GM12878 (cell line): ENCODE measurements around the gene CDK5R2. TPM values are rescaled to one million over a fixed set of nuclear protein-coding genes. Genes with fewer than 3 reads are reported as not detected.

Experiments used
- ATAC-seq: fragments of 200-7000 bp; cut with Tn5 transposase; 3 replicates; pipeline ENCODE4 v1.9.1; 2020; ENCODE audit warnings: mild to moderate bottlenecking, moderate library complexity
- BruUV-seq: library from RNA; stranded (reverse); fragments of 400-500 nt; replicated peaks from 2 replicates; lab custom pipeline; 2021; lab: Mats Ljungman, UMichigan
- CTCF ChIA-PET: fragments of 300-600 bp; sonication (Branson Sonifier 250); formaldehyde crosslinking; extraction: SDS; loops from one replicate; lab custom pipeline; 2021; ENCODE audit warnings: inconsistent platforms; lab: Yijun Ruan, JAX
- POLR2A ChIA-PET: fragments of 350-600 bp; formaldehyde crosslinking; extraction: SDS; loops from one replicate; lab custom pipeline; 2021; ENCODE audit warnings: inconsistent platforms; lab: Charles Lee
- RAD21 ChIA-PET: fragments of 300-600 bp; sonication (Branson Sonifier 250); formaldehyde crosslinking; loops from one replicate; lab custom pipeline; 2023; ENCODE audit warnings: antibody characterized with exemption; ENCODE audit not compliant: unreplicated experiment; lab: Charles Lee
- SMC1A ChIA-PET: fragments of 300-600 bp; sonication (Branson Sonifier 250); formaldehyde crosslinking; loops from one replicate; lab custom pipeline; 2023; ENCODE audit not compliant: unreplicated experiment, uncharacterized antibody; lab: Charles Lee
- DNase-seq: peaks from one replicate; pipeline ENCODE4 v3.0.0-alpha.2; 2011; ENCODE audit warnings: low read depth, low spot score
- FAIRE-seq: peaks from 3 replicates; lab custom pipeline; 2011; peaks lifted over from hg19 to GRCh38; lab: Jason Lieb, UNC
- H2AFZ ChIP-seq: 2 replicates; pipeline ENCODE4 v1.6.0; 2011; ENCODE audit warnings: low read depth, low read length, control low read depth; ENCODE audit not compliant: control insufficient read depth
- H3K27ac ChIP-seq: 2 replicates; pipeline ENCODE4 v1.5.1; 2011; ENCODE audit warnings: control low read depth; ENCODE audit not compliant: control insufficient read depth, insufficient read depth
- H3K27me3 ChIP-seq, 2 experiments: replicated peaks in 1 of 2; 2 replicates each; pipeline versions ENCODE4 v1.6.0 to v1.6.1; 2011; ENCODE audit warnings: low read length in 1 of 2; ENCODE audit not compliant: control insufficient read depth in 2 of 2, insufficient read depth in 2 of 2
- H3K36me3 ChIP-seq, 2 experiments: 2 replicates each; pipeline ENCODE4 v1.5.1; 2011; ENCODE audit warnings: low read length in 1 of 2; ENCODE audit not compliant: control insufficient read depth in 2 of 2, insufficient read depth in 2 of 2
- H3K4me1 ChIP-seq: 2 replicates; pipeline ENCODE4 v1.6.1; 2011; ENCODE audit warnings: mild to moderate bottlenecking, low read length, moderate library complexity, mixed read lengths; ENCODE audit not compliant: control insufficient read depth, insufficient read depth
- H3K4me2 ChIP-seq: 2 replicates; pipeline ENCODE4 v1.6.0; 2011; ENCODE audit warnings: control low read depth; ENCODE audit not compliant: control insufficient read depth, insufficient read depth
- H3K4me3 ChIP-seq: fragments of 200-600 bp; sonication (generic); 2 replicates; pipeline ENCODE4 v1.5.1; 2016
- H3K79me2 ChIP-seq: 2 replicates; pipeline ENCODE4 v1.6.0; 2011; ENCODE audit warnings: low read length; ENCODE audit not compliant: control insufficient read depth, insufficient read depth
- H3K9ac ChIP-seq: 2 replicates; pipeline ENCODE4 v1.8.0; 2011; ENCODE audit warnings: low read length, control low read depth, mixed read lengths; ENCODE audit not compliant: control insufficient read depth, insufficient read depth
- H3K9me3 ChIP-seq: replicated peaks from 3 replicates; pipeline ENCODE4 v1.5.1; 2011; ENCODE audit warnings: mild to moderate bottlenecking, low read length; ENCODE audit not compliant: control insufficient read depth, insufficient read depth
- H4K20me1 ChIP-seq: 2 replicates; pipeline ENCODE4 v1.6.0; 2011; ENCODE audit not compliant: control insufficient read depth, insufficient read depth
- PML ChIP-seq: IDR thresholded peaks from 2 replicates; pipeline ENCODE4 v1.6.1; 2012; ENCODE audit warnings: low read length, inconsistent platforms
- whole genome bisulfite sequencing: methylation state at CpG from one replicate; pipeline ENCODE4 v1.1.6; 2016; ENCODE audit warnings: low lambda C conversion rate; ENCODE audit not compliant: insufficient replicate concordance, insufficient coverage; ENCODE audit errors: missing lambda C conversion rate; 5-methylcytosine and 5-hydroxymethylcytosine counted together
- in situ Hi-C: fragments of 300-500 bp; cut with MboI; formaldehyde crosslinking; loops from 9 replicates; pipeline ENCODE4 v1.14.3; 2018; ENCODE audit warnings: mixed read lengths
- intact Hi-C: fragments of 100-400 bp; cut with micrococcal nuclease; formaldehyde crosslinking; loops from one replicate; pipeline ENCODE4 v1.14.2; 2022; ENCODE audit not compliant: unreplicated experiment
- polyA plus RNA-seq, 11 experiments: library from polyadenylated mRNA; depleted of rRNA in 4 of 11; unstranded in 6 of 11; stranded (reverse) in 5 of 11; fragments of >200 nt; fragmentation: Nextera tagmentation in 4 of 11; fragmentation: Illumina TruSeq in 1 of 11; extraction: Ambion mirVana in 4 of 11; extraction: Trizol in 1 of 11; gene quantifications; 1 replicate in 1 of 11; 2 replicates in 10 of 11; pipeline versions ENCODE4 v1.2.1 to v1.2.3, GENCODE V29; 2011 to 2016; ENCODE audit warnings: inconsistent platforms in 2 of 11, missing spikeins in 2 of 11, low read depth in 1 of 11
- total RNA-seq, 4 experiments: library from RNA; depleted of rRNA in 3 of 4; stranded (reverse); fragments of >200 nt in 3 of 4; fragmentation: Illumina TruSeq in 1 of 4; extraction: Trizol in 1 of 4; gene quantifications; 2 replicates each; pipeline versions ENCODE4 v1.2.1 to v1.2.3, GENCODE V29; 2013 to 2021
- TF ChIP-seq, protein P1 (sequence below): fragments of 450-650 bp; IDR thresholded peaks from 2 replicates; pipeline ENCODE4 v1.6.1; 2014; ENCODE audit warnings: mild to moderate bottlenecking
- TF ChIP-seq, protein P2 (sequence below): fragments of 450-650 bp; IDR thresholded peaks from 2 replicates; pipeline ENCODE4 v1.6.1; 2017; ENCODE audit warnings: antibody characterized with exemption, mild to moderate bottlenecking, moderate library complexity

The CDK5R2 gene
- total and polyA plus RNA-seq, 10 of the 15 experiments (the other 5 are each of a cell fraction or from before 2014, with no cell fraction given): not detected

DNA sequence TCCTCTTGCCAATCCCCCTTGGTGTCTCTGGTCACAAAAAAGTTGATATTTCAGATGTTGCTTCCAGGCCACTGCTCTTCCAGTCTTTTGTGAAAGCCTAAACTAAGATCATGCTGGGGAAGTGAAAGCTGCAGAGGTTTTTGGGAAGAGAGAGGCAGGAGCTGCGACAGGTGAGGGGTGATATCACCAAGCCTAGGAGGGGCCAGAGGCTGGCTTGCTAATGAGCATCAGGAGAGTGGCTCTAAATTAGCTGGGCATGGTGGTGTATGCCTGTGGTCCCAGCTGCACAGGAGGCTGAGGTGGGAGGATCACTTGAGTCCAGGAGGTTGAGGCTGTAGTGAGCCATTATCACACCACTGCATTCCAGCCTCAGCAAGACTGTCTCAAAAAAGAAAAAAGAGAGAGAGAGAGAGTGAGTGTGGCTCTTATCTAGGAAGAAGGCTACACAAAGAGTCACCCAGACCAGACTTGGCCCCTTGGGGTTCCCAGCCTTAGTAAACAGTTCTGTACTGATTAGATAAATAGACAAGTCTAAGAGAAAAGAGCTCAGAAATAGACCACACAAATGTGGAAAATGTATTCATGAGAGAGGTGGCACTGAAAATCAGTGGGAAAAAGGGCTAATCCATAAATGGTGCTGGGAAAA lies 14.6 kb upstream of the CDK5R2 start:
- no TSS peak for BruUV-seq

More for the DNA sequence above, 14.6 kb upstream of the CDK5R2 start:
- intact Hi-C loops (no loop called here), in situ Hi-C loops (no loop called here)
- H3K36me3 ChIP-seq: no peaks in the 10 kb centered on the region
- ChIA-PET POLR2A (no interaction called here), SMC1A (interaction anchor here (1.1 kb wide), 1 partner anchor 68 kb away, joined by 4 read pairs; no protein-coding TSS in a partner anchor), RAD21 (no interaction called here), CTCF (interaction anchor here (0.7 to 2.1 kb wide), 2 partner anchors 8 to 331 kb away, joined by 3 to 8 read pairs; no protein-coding TSS in a partner anchor)
- no peak for FAIRE-seq
- no peaks in the 10 kb centered on the region for H3K9me3 ChIP-seq
- no peak for ATAC-seq
- TF ChIP-seq PML: no peak
- TF ChIP-seq, protein P1, sequence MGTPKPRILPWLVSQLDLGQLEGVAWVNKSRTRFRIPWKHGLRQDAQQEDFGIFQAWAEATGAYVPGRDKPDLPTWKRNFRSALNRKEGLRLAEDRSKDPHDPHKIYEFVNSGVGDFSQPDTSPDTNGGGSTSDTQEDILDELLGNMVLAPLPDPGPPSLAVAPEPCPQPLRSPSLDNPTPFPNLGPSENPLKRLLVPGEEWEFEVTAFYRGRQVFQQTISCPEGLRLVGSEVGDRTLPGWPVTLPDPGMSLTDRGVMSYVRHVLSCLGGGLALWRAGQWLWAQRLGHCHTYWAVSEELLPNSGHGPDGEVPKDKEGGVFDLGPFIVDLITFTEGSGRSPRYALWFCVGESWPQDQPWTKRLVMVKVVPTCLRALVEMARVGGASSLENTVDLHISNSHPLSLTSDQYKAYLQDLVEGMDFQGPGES: no peak
- TF ChIP-seq, protein P2, sequence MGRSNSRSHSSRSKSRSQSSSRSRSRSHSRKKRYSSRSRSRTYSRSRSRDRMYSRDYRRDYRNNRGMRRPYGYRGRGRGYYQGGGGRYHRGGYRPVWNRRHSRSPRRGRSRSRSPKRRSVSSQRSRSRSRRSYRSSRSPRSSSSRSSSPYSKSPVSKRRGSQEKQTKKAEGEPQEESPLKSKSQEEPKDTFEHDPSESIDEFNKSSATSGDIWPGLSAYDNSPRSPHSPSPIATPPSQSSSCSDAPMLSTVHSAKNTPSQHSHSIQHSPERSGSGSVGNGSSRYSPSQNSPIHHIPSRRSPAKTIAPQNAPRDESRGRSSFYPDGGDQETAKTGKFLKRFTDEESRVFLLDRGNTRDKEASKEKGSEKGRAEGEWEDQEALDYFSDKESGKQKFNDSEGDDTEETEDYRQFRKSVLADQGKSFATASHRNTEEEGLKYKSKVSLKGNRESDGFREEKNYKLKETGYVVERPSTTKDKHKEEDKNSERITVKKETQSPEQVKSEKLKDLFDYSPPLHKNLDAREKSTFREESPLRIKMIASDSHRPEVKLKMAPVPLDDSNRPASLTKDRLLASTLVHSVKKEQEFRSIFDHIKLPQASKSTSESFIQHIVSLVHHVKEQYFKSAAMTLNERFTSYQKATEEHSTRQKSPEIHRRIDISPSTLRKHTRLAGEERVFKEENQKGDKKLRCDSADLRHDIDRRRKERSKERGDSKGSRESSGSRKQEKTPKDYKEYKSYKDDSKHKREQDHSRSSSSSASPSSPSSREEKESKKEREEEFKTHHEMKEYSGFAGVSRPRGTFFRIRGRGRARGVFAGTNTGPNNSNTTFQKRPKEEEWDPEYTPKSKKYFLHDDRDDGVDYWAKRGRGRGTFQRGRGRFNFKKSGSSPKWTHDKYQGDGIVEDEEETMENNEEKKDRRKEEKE: no peak
- no peaks in the 10 kb centered on the region for H4K20me1 ChIP-seq
- H3K27me3 ChIP-seq: peaks cover 0 to 2% of the 10 kb centered on the region in 2 experiments; a peak in 2 of 4 replicates
- no peaks in the 10 kb centered on the region for H3K79me2 ChIP-seq
- H3K9ac ChIP-seq: no peak overlapping the region
- H3K4me2 ChIP-seq: no peak overlapping the region
- WGBS: 8% methylated on average over 1 of the region's 1 CpG
- DNase-seq: no peak
- H3K4me1 ChIP-seq: no peaks in the 10 kb centered on the region
- H3K4me3 ChIP-seq: no peak overlapping the region
- H2AFZ ChIP-seq: no peak overlapping the region
- H3K27ac ChIP-seq: no peak overlapping the region
